CD4-positive, alpha-beta T cell treated with Interleukin-15 for 4 hours (primary cell): ENCODE data around the gene SMG1.
"Not testable (repeated sequence)": the region's sequence is repeated elsewhere in the genome, so short reads cannot be mapped to it uniquely, and the experiment has no call there.

Experiments
- DNase-seq: peaks from one replicate; pipeline ENCODE4 v3.0.0-alpha.2; 2020; ENCODE audit warnings: low spot score

SMG1 gene

GRCh38 chr16:18759598-18760520 lies 166.3 kb downstream of the SMG1 start:
- peak; percentile 73 for DNase-seq

GRCh38 chr16:18757960-18758660 lies 168.1 kb downstream of the SMG1 start:
- DNase-seq, result not testable (repeated sequence)

- DNase-seq, result not testable (repeated sequence)
Measured at GRCh38 chr16:18756639-18757038, 169.6 kb downstream of the SMG1 start.
